ENCODE measurements around the gene THY1. TPM values are rescaled to one million over a fixed set of nuclear protein-coding genes. Genes with fewer than 3 reads are reported as not detected.

THY1 gene
- total RNA-seq, 1 donor from 2014 or later, result 19.0 TPM

DNA sequence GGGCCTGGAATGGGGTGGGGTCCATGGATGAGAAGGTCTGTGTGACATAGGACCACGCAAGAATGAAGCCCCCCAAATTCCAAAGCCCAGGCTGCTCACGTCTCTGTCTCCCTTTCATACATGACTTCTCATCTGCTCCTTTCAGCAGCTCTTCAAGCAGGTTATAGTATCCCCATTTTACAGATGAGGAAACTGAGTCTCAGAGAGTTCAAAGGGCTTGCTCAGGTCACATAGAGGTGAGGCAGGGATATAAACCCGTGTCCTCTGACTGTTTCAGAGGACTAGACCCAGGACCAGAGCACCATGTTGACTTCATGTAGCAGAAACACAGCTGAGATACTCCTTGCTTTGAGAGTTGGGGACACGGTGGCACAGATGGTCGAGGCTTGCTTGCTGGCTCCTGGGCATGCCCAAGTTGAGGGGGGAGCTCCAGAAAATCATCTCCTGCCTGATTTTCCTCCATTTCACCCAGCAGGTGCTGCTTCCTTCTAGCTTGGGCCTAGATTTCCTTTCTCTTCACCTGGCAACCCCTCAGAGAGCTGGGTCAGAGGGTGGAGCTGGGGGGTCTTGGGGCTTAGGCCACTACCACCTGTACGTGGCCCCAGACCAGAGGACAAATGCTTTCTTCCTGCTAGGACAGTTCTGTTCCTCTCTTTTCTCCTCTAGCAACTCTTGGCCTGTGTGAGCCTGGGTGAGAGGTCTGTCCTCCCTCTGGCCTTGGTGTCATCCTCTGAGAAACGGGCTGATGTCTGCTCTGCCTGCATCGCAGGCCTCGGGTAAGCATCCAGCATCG, 24.1 kb upstream of the THY1 start:
- no peak overlapping the region for H3K4me3 Mint-ChIP-seq
- H3K4me1 Mint-ChIP-seq (ENCODE audit: unreplicated experiment), result no peaks in the 10 kb centered on the region
- no peaks in the 10 kb centered on the region for H3K36me3 Mint-ChIP-seq
- no peak for TF ChIP-seq CTCF (conservative IDR thresholded peaks at IDR 0.05)
- H3K27me3 Mint-ChIP-seq, result no peaks in the 10 kb centered on the region
- no peaks in the 10 kb centered on the region for H3K9me3 Mint-ChIP-seq
- DNase-seq (ENCODE audit: extremely low spot score, unreplicated experiment), result no peak
- H3K27ac Mint-ChIP-seq, result no peak overlapping the region

- H3K27ac Mint-ChIP-seq, result no peak overlapping the region
- no peaks in the 10 kb centered on the region for H3K9me3 Mint-ChIP-seq
- no peaks in the 10 kb centered on the region for H3K36me3 Mint-ChIP-seq
- no peaks in the 10 kb centered on the region for H3K27me3 Mint-ChIP-seq
- no peak overlapping the region for H3K4me3 Mint-ChIP-seq
- no peak for TF ChIP-seq CTCF (conservative IDR thresholded peaks at IDR 0.05)
- DNase-seq (ENCODE audit: extremely low spot score, unreplicated experiment), result no peak
- H3K4me1 Mint-ChIP-seq (ENCODE audit: unreplicated experiment), result no peaks in the 10 kb centered on the region
These were observed 23.5 kb upstream of the THY1 start for GRCh38 chr11:119446434-119446833.

GRCh38 chr11:119445850-119446249, 22.9 kb upstream of the THY1 start:
- H3K27me3 Mint-ChIP-seq, result no peaks in the 10 kb centered on the region
- no peak overlapping the region for H3K27ac Mint-ChIP-seq
- no peak for DNase-seq (ENCODE audit: extremely low spot score, unreplicated experiment)
- no peaks in the 10 kb centered on the region for H3K4me1 Mint-ChIP-seq (ENCODE audit: unreplicated experiment)
- no peak overlapping the region for H3K4me3 Mint-ChIP-seq
- no peaks in the 10 kb centered on the region for H3K9me3 Mint-ChIP-seq
- H3K36me3 Mint-ChIP-seq, result no peaks in the 10 kb centered on the region
- no peak for TF ChIP-seq CTCF (conservative IDR thresholded peaks at IDR 0.05)

DNA sequence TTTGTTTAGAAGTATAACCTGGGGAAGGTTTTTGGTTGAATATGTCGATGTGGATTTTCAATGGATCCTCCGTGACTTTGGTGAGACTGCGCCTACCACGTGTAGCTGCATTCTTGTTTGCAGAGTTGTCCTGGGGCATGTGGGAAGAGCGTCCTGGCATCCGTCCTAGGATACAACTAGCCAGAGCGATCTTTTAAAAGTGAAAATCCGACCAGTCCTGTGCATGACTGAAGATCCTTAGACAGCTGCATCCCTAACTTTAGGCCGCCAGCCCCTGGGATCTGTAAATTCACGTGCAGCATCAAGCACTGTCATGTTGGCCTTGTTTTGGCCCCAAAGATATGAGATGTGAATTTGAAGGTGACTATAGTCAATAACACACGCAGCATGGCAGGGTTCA, 22.4 kb upstream of the THY1 start:
- no peaks in the 10 kb centered on the region for H3K4me1 Mint-ChIP-seq (ENCODE audit: unreplicated experiment)
- H3K9me3 Mint-ChIP-seq, result no peaks in the 10 kb centered on the region
- no peak overlapping the region for H3K27ac Mint-ChIP-seq
- no peak for TF ChIP-seq CTCF (conservative IDR thresholded peaks at IDR 0.05)
- no peaks in the 10 kb centered on the region for H3K36me3 Mint-ChIP-seq
- H3K27me3 Mint-ChIP-seq, result no peaks in the 10 kb centered on the region
- no peak for DNase-seq (ENCODE audit: extremely low spot score, unreplicated experiment)
- no peak overlapping the region for H3K4me3 Mint-ChIP-seq

- Mint-ChIP-seq H3K27ac (no peak overlapping the region), H3K27me3 (no peaks in the 10 kb centered on the region), H3K36me3 (no peaks in the 10 kb centered on the region), H3K9me3 (no peaks in the 10 kb centered on the region), H3K4me3 (no peak overlapping the region), H3K4me1 (ENCODE audit: unreplicated experiment) (no peaks in the 10 kb centered on the region)
- DNase-seq (ENCODE audit: extremely low spot score, unreplicated experiment), result no peak
- TF ChIP-seq CTCF (conservative IDR thresholded peaks at IDR 0.05), result no peak
These were observed 18.9 kb upstream of the THY1 start for GRCh38 chr11:119441898-119442243.
